Erythroblast (primary cell): ENCODE data around the gene RBPJL.

Experiments used
- GATA1 ChIP-seq: IDR thresholded peaks from 2 replicates; pipeline ENCODE4 v1.6.1; 2011; ENCODE audit warnings: low read depth, mild to moderate bottlenecking, control low read depth, low read length, moderate library complexity
- POLR2A ChIP-seq: IDR thresholded peaks from 2 replicates; pipeline ENCODE4 v1.6.1; 2011; ENCODE audit warnings: mild to moderate bottlenecking, low read length

DNA sequence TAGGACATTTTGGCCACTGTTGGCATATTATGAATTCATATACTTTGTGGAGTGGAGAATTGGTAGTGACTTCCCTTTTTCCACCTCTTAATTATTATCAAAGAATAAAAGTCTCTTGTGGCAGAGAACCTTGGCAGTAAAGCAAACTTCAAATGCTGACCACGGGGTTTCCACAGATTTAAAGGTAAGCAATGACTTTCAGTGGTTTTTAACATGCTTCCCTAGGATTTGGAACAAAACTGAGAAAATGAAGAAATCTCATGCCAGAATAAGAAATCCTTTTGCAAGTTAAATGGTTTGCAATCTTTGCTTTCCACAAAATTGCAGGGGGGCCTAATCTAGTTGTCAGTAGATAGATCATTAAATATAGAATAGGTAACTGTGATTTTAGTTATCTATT lies 43.6 kb downstream of the RBPJL start:
- TF ChIP-seq POLR2A (no peak), GATA1 (no peak)
